ENCODE data around the gene ZDHHC14.

Gene ZDHHC14

DNA sequence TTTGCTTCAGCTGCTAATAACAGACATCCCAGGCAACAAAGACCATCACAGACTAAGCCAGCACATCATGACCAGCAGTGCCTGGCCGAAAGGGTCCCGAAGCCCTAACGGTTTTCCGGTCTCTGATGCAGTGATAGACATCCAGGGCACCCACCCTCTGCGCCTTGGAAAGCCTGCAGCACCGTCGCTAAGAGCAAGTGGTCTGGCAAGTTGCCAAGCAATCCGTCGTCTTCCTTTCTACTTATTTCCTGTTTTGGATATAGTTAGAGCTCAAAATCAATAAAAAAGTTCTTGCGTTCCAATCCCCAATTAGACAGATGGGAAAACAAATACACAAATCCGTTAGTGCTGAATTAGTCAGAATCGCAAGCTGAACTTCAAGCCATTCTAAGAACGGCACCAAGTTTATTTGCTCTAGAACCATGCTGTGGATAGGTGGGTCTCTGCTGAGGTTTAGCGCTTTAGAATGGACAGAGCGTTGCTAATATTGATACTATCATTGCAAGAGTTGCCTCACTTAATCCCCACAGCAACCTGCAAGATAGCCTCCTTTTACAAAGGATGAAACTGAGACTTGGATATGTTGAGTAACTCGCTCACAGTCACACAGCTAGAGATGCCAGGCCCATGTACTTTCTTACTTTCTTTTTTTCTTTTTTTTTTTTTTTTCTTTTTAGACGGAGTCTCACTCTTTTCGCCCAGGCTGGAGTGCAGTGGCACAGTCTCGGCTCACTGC is 278.7 kb downstream of the ZDHHC14 start:
- TF ChIP-seq ZBTB7A (IDR thresholded peaks at IDR 0.05; ENCODE audit: low read depth) (no peak), EGR1 (IDR thresholded peaks at IDR 0.05) (no peak), FOXM1 (IDR thresholded peaks at IDR 0.05; ENCODE audit: borderline replicate concordance, low read depth) (no peak), TEAD4 (IDR thresholded peaks at IDR 0.05) (no peak), NFIC (IDR thresholded peaks at IDR 0.05) (no peak), TAF1 (IDR thresholded peaks at IDR 0.05; ENCODE audit: low read depth) (no peak), EP300 (IDR thresholded peaks at IDR 0.05; ENCODE audit: borderline replicate concordance) (no peak), CEBPB (IDR thresholded peaks at IDR 0.05) (no peak), CREB1 (IDR thresholded peaks at IDR 0.05; ENCODE audit: low read depth) (no peak), RAD21 (IDR thresholded peaks at IDR 0.05; ENCODE audit: low read depth) (no peak), YY1 (IDR thresholded peaks at IDR 0.05; ENCODE audit: low read depth) (no peak), TCF12 (IDR thresholded peaks at IDR 0.05; ENCODE audit: low read depth) (no peak)
- TF ChIP-seq, protein P1, sequence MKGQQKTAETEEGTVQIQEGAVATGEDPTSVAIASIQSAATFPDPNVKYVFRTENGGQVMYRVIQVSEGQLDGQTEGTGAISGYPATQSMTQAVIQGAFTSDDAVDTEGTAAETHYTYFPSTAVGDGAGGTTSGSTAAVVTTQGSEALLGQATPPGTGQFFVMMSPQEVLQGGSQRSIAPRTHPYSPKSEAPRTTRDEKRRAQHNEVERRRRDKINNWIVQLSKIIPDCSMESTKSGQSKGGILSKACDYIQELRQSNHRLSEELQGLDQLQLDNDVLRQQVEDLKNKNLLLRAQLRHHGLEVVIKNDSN (IDR thresholded peaks at IDR 0.05), result no peak
- TF ChIP-seq, protein P2, sequence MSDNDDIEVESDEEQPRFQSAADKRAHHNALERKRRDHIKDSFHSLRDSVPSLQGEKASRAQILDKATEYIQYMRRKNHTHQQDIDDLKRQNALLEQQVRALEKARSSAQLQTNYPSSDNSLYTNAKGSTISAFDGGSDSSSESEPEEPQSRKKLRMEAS (IDR thresholded peaks at IDR 0.05), result no peak
- TF ChIP-seq, protein P3, sequence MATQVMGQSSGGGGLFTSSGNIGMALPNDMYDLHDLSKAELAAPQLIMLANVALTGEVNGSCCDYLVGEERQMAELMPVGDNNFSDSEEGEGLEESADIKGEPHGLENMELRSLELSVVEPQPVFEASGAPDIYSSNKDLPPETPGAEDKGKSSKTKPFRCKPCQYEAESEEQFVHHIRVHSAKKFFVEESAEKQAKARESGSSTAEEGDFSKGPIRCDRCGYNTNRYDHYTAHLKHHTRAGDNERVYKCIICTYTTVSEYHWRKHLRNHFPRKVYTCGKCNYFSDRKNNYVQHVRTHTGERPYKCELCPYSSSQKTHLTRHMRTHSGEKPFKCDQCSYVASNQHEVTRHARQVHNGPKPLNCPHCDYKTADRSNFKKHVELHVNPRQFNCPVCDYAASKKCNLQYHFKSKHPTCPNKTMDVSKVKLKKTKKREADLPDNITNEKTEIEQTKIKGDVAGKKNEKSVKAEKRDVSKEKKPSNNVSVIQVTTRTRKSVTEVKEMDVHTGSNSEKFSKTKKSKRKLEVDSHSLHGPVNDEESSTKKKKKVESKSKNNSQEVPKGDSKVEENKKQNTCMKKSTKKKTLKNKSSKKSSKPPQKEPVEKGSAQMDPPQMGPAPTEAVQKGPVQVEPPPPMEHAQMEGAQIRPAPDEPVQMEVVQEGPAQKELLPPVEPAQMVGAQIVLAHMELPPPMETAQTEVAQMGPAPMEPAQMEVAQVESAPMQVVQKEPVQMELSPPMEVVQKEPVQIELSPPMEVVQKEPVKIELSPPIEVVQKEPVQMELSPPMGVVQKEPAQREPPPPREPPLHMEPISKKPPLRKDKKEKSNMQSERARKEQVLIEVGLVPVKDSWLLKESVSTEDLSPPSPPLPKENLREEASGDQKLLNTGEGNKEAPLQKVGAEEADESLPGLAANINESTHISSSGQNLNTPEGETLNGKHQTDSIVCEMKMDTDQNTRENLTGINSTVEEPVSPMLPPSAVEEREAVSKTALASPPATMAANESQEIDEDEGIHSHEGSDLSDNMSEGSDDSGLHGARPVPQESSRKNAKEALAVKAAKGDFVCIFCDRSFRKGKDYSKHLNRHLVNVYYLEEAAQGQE (IDR thresholded peaks at IDR 0.05; ENCODE audit: low read depth), result no peak

DNA sequence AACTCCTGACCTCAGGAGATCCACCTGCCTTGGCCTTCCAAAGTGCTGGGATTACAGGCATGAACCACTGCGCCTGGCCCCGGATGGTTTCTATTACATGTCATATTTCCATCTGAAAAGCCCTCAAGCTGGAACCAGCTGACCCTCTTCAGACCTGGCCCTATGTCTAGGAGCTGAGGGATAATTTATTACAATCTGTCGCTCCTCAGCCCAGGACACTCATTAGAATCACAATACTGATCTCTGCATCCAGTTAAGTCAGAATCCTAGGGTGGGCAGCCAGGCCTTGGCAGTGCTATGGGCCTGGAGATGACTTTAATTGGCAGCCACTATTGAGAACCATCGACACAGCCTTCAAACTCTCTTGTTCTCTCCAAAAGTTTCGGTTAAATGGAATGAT is 279.4 kb downstream of the ZDHHC14 start:
- TF ChIP-seq ZBTB7A (IDR thresholded peaks at IDR 0.05; ENCODE audit: low read depth) (no peak), RAD21 (IDR thresholded peaks at IDR 0.05; ENCODE audit: low read depth) (no peak), TCF12 (IDR thresholded peaks at IDR 0.05; ENCODE audit: low read depth) (no peak), CREB1 (IDR thresholded peaks at IDR 0.05; ENCODE audit: low read depth) (no peak), YY1 (IDR thresholded peaks at IDR 0.05; ENCODE audit: low read depth) (no peak), TAF1 (IDR thresholded peaks at IDR 0.05; ENCODE audit: low read depth) (no peak), NFIC (IDR thresholded peaks at IDR 0.05) (no peak), FOXM1 (IDR thresholded peaks at IDR 0.05; ENCODE audit: borderline replicate concordance, low read depth) (no peak), CEBPB (IDR thresholded peaks at IDR 0.05) (no peak), EGR1 (IDR thresholded peaks at IDR 0.05) (no peak), EP300 (IDR thresholded peaks at IDR 0.05; ENCODE audit: borderline replicate concordance) (no peak)
- TF ChIP-seq, protein P1 (IDR thresholded peaks at IDR 0.05), result no peak
- TF ChIP-seq, protein P3 (IDR thresholded peaks at IDR 0.05; ENCODE audit: low read depth), result no peak
- TF ChIP-seq, protein P2 (IDR thresholded peaks at IDR 0.05), result no peak

DNA sequence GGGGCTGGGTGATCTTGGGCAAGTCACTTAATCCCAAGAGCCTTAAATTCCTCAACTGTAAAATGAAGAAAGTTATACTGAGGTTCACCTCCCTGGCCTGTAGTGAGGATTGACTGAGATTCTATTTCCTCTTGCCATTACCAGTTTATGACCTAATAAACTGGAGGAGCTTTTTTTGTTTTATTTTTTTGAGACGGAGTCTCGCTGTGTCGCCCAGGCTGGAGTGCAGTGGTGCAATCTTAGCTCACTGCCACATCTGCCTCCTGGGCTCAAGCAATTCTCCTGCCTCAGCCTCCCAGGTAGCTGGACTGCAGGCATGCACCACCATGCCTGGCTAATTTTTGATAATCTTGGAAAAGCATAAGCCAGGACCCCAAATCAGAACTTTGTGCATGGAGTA is 280.7 kb downstream of the ZDHHC14 start:
- TF ChIP-seq CEBPB (IDR thresholded peaks at IDR 0.05), result no peak
- no peak for TF ChIP-seq FOXM1 (IDR thresholded peaks at IDR 0.05; ENCODE audit: borderline replicate concordance, low read depth)
- TF ChIP-seq, protein P1 (IDR thresholded peaks at IDR 0.05), result no peak
- no peak for TF ChIP-seq EP300 (IDR thresholded peaks at IDR 0.05; ENCODE audit: borderline replicate concordance)
- no peak for TF ChIP-seq YY1 (IDR thresholded peaks at IDR 0.05; ENCODE audit: low read depth)
- TF ChIP-seq TCF12 (IDR thresholded peaks at IDR 0.05; ENCODE audit: low read depth), result no peak
- TF ChIP-seq, protein P2 (IDR thresholded peaks at IDR 0.05), result no peak

DNA sequence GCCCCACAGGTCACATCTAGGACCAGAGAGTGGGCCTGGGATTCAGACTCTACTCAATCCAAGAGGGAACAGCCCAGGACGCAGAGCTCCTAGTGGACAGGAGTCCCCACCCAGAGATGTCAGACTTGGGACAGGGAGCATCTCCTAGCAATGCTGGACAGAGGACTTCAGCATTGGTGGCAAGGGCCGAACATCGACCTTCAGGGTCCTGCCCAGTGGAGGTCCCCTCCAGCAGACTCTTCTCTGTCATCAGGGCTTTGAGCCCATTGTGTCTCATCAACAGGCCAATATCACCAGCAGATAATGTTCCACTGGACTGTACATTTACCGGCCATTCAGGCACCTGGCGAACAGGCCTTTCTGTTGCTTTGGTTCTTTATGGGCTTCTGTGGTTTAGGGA is 282.3 kb downstream of the ZDHHC14 start:
- TF ChIP-seq, protein P1 (IDR thresholded peaks at IDR 0.05), result no peak
- TF ChIP-seq YY1 (IDR thresholded peaks at IDR 0.05; ENCODE audit: low read depth) (no peak), CEBPB (IDR thresholded peaks at IDR 0.05) (no peak), TCF12 (IDR thresholded peaks at IDR 0.05; ENCODE audit: low read depth) (no peak), FOXM1 (IDR thresholded peaks at IDR 0.05; ENCODE audit: borderline replicate concordance, low read depth) (no peak), ZBTB7A (IDR thresholded peaks at IDR 0.05; ENCODE audit: low read depth) (no peak)
- TF ChIP-seq, protein P3 (IDR thresholded peaks at IDR 0.05; ENCODE audit: low read depth), result no peak
